HL-60/S4 (cell line): ENCODE results near the gene ZNF587B.
"Not testable (repeated sequence)": the region's sequence is repeated elsewhere in the genome, so short reads cannot be mapped to it uniquely, and the experiment has no call there.

Experiments
- in situ Hi-C: fragments of 300-500 bp; cut with MboI; formaldehyde crosslinking; loops from 2 replicates; pipeline ENCODE4 v1.14.3; 2022; ENCODE audit warnings: low sequenced_read_pairs

The ZNF587B gene

GRCh38 chr19:57869655-57870054 lies 39.6 kb downstream of the ZNF587B start:
- in situ Hi-C loops = not testable (repeated sequence)

GRCh38 chr19:57870225-57870624 lies 40.1 kb downstream of the ZNF587B start:
- in situ Hi-C loops = no loop called here

GRCh38 chr19:57872450-57872849 lies 42.4 kb downstream of the ZNF587B start:
- in situ Hi-C loops = no loop called here

- in situ Hi-C loops = not testable (repeated sequence)
Observed at GRCh38 chr19:57873883-57874799, 44.0 kb downstream of the ZNF587B start.

- in situ Hi-C loops = no loop called here
Observed at GRCh38 chr19:57886046-57886445, 55.9 kb downstream of the ZNF587B start.

GRCh38 chr19:57887195-57887941 lies 57.3 kb downstream of the ZNF587B start:
- in situ Hi-C loops = no loop called here

- in situ Hi-C loops = no loop called here
Observed at GRCh38 chr19:57888107-57888559, 58.0 kb downstream of the ZNF587B start.

- in situ Hi-C loops = no loop called here
Observed at GRCh38 chr19:57888560-57889231, 58.6 kb downstream of the ZNF587B start, which contains the start of gene ZNF814. TSS of gene ZNF814 (minus strand) at chr19:57889037. CDS start at chr19:57888802, 235 bp downstream.

- in situ Hi-C loops = not testable (repeated sequence)
Observed at GRCh38 chr19:57890706-57891105, 60.6 kb downstream of the ZNF587B start.
